ENCODE results near the gene NDFIP1. TPM values are rescaled to one million over a fixed set of nuclear protein-coding genes. Genes with fewer than 3 reads are reported as not detected.

The NDFIP1 gene
- total RNA-seq, 4 donors from 2014 or later: 91.7 to 101 (median 97.0) TPM

- TF ChIP-seq, protein P1, sequence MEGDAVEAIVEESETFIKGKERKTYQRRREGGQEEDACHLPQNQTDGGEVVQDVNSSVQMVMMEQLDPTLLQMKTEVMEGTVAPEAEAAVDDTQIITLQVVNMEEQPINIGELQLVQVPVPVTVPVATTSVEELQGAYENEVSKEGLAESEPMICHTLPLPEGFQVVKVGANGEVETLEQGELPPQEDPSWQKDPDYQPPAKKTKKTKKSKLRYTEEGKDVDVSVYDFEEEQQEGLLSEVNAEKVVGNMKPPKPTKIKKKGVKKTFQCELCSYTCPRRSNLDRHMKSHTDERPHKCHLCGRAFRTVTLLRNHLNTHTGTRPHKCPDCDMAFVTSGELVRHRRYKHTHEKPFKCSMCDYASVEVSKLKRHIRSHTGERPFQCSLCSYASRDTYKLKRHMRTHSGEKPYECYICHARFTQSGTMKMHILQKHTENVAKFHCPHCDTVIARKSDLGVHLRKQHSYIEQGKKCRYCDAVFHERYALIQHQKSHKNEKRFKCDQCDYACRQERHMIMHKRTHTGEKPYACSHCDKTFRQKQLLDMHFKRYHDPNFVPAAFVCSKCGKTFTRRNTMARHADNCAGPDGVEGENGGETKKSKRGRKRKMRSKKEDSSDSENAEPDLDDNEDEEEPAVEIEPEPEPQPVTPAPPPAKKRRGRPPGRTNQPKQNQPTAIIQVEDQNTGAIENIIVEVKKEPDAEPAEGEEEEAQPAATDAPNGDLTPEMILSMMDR (IDR thresholded peaks at IDR 0.05; ENCODE audit: low read depth): no peak
Observed at GRCh38 chr5:142110046-142110531, 1.5 kb downstream of the NDFIP1 start.

- TF ChIP-seq, protein P1 (IDR thresholded peaks at IDR 0.05; ENCODE audit: low read depth): no peak
Observed at GRCh38 chr5:142110988-142111687, 2.6 kb downstream of the NDFIP1 start.

GRCh38 chr5:142114687-142115086 lies 6.1 kb downstream of the NDFIP1 start:
- TF ChIP-seq, protein P1 (IDR thresholded peaks at IDR 0.05; ENCODE audit: low read depth): no peak

DNA sequence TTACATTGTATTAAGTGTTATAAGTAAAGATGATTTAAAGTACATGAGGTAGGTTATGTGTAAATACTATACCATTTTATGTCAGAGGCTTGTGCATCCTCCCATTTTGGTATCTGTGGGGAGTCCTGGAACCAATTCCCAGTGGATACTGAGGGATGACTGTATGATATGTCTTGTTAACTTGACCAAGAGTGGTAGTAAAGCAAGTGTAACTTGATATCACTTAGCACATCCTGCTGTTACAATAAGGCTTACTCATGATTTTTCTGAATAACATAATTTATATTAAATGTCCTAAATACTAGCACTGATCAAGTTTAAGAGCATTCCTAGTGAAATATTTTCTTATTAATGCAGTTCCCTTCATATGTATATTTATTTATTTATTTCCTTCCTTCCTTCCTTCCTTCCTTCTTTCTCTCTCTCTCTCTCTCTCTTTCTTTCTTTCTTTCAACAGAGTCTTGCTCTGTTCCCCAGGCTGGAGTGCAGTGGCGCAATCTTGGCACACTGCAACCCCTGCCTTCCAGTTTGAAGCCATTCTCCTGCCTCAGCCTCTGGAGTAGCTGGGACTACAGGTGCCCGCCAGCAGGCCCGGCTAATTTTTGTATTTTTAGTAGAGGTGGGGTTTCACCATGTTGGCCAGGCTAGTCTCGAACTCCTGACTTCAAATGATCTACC lies 7.5 kb downstream of the NDFIP1 start:
- TF ChIP-seq, protein P1 (IDR thresholded peaks at IDR 0.05; ENCODE audit: low read depth): no peak

DNA sequence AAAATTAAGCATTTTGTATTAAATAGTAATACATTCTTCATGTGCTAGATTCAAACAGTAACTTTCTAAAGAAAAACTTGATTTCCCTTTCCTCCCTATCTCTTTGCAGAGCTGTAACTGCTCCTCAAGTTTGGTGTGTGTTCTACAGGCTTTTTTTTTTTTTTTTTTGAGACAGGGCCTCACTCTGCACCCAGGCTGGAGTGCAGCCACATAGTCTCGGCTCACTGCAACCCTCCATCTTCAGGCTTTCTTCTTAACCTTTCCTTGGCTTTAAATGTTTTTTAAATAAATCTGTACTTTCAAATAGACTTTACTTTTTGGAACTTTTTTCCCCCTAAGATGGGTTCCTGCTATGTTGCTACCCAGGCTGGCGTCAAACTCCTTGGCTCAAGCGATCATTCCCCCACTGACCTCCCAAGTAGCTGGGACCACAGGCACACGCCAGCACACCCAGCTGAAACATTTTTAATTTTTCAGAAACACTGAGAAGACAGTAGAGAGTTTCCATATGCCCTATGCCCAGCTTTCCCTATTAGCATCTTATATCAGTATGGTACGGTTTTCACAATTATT lies 9.1 kb downstream of the NDFIP1 start:
- TF ChIP-seq, protein P1 (IDR thresholded peaks at IDR 0.05; ENCODE audit: low read depth): no peak

GRCh38 chr5:142118155-142118686 lies 9.6 kb downstream of the NDFIP1 start:
- TF ChIP-seq, protein P1 (IDR thresholded peaks at IDR 0.05; ENCODE audit: low read depth): no peak
